Skin epidermis (tissue), 12 donors: ENCODE measurements around the gene FYN.

ENCODE experiments used
- H3K27ac ChIP-seq, 21 experiments: fragments of 200-600 bp; sonication (generic) in 11 of 21; one replicate each; pipeline ENCODE4 v1.5.0; 2020; ENCODE audit warnings: mild to moderate bottlenecking in 3 of 21, inconsistent platforms in 2 of 21, moderate library complexity in 2 of 21
- H3K4me3 ChIP-seq, 7 experiments: fragments of 200-600 bp; sonication (generic) in 2 of 7; one replicate each; pipeline ENCODE4 v1.5.0; 2020; ENCODE audit warnings: inconsistent platforms in 2 of 7, mild to moderate bottlenecking in 2 of 7, moderate library complexity in 1 of 7

FYN gene

GRCh38 chr6:111614833-111615582 is 258.2 kb downstream of the FYN start:
- H3K27ac ChIP-seq: peak overlapping the region in 1 of 21 experiments; percentile 25
- no peak overlapping the region for H3K4me3 ChIP-seq

GRCh38 chr6:111612379-111612778 is 260.9 kb downstream of the FYN start:
- H3K4me3 ChIP-seq: no peak overlapping the region
- H3K27ac ChIP-seq: no peak overlapping the region

GRCh38 chr6:111610548-111611172 is 262.6 kb downstream of the FYN start:
- Histone ChIP-seq H3K27ac (no peak overlapping the region), H3K4me3 (no peak overlapping the region)
